K562 (cell line): ENCODE results near the gene S100A9. TPM values are rescaled to one million over a fixed set of nuclear protein-coding genes. Genes with fewer than 3 reads are reported as not detected.

Experiments
- ATAC-seq: fragments of 200-7000 bp; cut with Tn5 transposase; 3 replicates; pipeline ENCODE4 v1.9.1; 2020; ENCODE audit warnings: moderate library complexity
- BruUV-seq: library from RNA; stranded (reverse); fragments of 400-500 nt; replicated peaks from 2 replicates; lab custom pipeline; 2021; lab: Mats Ljungman, UMichigan
- CTCF ChIA-PET: fragments of 300-600 bp; formaldehyde crosslinking; extraction: SDS; loops from one replicate; lab custom pipeline; 2021; ENCODE audit warnings: low intra/inter-chr PET ratio; lab: Yijun Ruan, JAX
- POLR2A ChIA-PET: fragments of 300-600, 350-650 bp; sonication (Branson Sonifier 250); formaldehyde crosslinking; extraction: SDS; loops from one replicate; lab custom pipeline; 2021; ENCODE audit warnings: antibody characterized with exemption, inconsistent platforms; lab: Yijun Ruan, JAX
- DNase-seq, 4 experiments: peaks; one replicate each; pipeline versions ENCODE4 v3.0.0 to v3.0.0-alpha.2; 2011 to 2018; ENCODE audit warnings: low spot score in 3 of 4, mixed read lengths in 3 of 4; ENCODE audit errors: extremely low read depth in 1 of 4
- FAIRE-seq: peaks from 2 replicates; lab custom pipeline; 2011; peaks lifted over from hg19 to GRCh38; lab: Jason Lieb, UNC
- H2AFZ ChIP-seq: 2 replicates; pipeline ENCODE4 v1.6.0; 2011; ENCODE audit warnings: low read depth, low read length, control low read depth, inconsistent platforms
- H3K27ac ChIP-seq: fragments of 200-600 bp; 3 replicates; pipeline ENCODE4 v1.8.0; 2011; ENCODE audit warnings: low read depth, mild to moderate bottlenecking, control low read depth, inconsistent platforms, low read length, moderate library complexity, mixed read lengths; ENCODE audit errors: extremely low read depth
- H3K27me3 ChIP-seq, 2 experiments: fragments of 300-600 bp in 1 of 2; 2 replicates in 1 of 2; 3 replicates in 1 of 2; pipeline versions ENCODE4 v1.6.0 to v1.8.0; 2011; ENCODE audit warnings: inconsistent platforms in 2 of 2, low read length in 2 of 2, mild to moderate bottlenecking in 1 of 2, mixed read lengths in 1 of 2, moderate library complexity in 1 of 2; ENCODE audit not compliant: control insufficient read depth in 2 of 2, insufficient read depth in 2 of 2
- H3K36me3 ChIP-seq: fragments of 300-600 bp; 3 replicates; pipeline ENCODE4 v1.8.0; 2011; ENCODE audit warnings: mild to moderate bottlenecking, low read length, inconsistent platforms; ENCODE audit not compliant: control insufficient read depth, insufficient read depth
- H3K4me1 ChIP-seq, 2 experiments: fragments of 200-600 bp in 1 of 2; replicated peaks in 1 of 2; 2 replicates in 1 of 2; 3 replicates in 1 of 2; pipeline versions ENCODE4 v1.5.1 to v1.8.0; 2011; ENCODE audit warnings: inconsistent platforms in 2 of 2, low read length in 2 of 2, mild to moderate bottlenecking in 1 of 2, mixed read lengths in 1 of 2, moderate library complexity in 1 of 2; ENCODE audit not compliant: control insufficient read depth in 2 of 2, insufficient read depth in 2 of 2
- H3K4me2 ChIP-seq: 2 replicates; pipeline ENCODE4 v1.6.1; 2011; ENCODE audit warnings: low read length, control low read depth, inconsistent platforms, mixed read lengths; ENCODE audit not compliant: insufficient read depth
- H3K4me3 ChIP-seq: fragments of 200-600 bp; sonication (generic), shearing (Covaris generic); 2 replicates; pipeline ENCODE4 v1.5.1; 2016; ENCODE audit warnings: control low read depth, inconsistent platforms
- H3K79me2 ChIP-seq: fragments of 200-600 bp; 3 replicates; pipeline ENCODE4 v1.8.0; 2011; ENCODE audit warnings: low read length, inconsistent platforms; ENCODE audit not compliant: control insufficient read depth, insufficient read depth
- H3K9ac ChIP-seq, 2 experiments: 2 replicates each; pipeline versions ENCODE4 v1.6.0 to v1.6.1; 2011; ENCODE audit warnings: low read depth in 2 of 2, low read length in 2 of 2, control low read depth in 1 of 2, inconsistent platforms in 1 of 2, mild to moderate bottlenecking in 1 of 2, mixed read lengths in 1 of 2; ENCODE audit not compliant: insufficient read depth in 1 of 2
- H3K9me1 ChIP-seq: one replicate; pipeline ENCODE4 v1.6.0; 2011; ENCODE audit warnings: inconsistent platforms, mild to moderate bottlenecking, low read length, moderate library complexity; ENCODE audit not compliant: control insufficient read depth, insufficient read depth
- H3K9me3 ChIP-seq: replicated peaks from 2 replicates; pipeline ENCODE4 v1.5.1; 2011; ENCODE audit warnings: low read depth, low read length, inconsistent platforms; ENCODE audit not compliant: control insufficient read depth, insufficient read depth
- H4K20me1 ChIP-seq: replicated peaks from 2 replicates; pipeline ENCODE4 v1.6.1; 2011; ENCODE audit warnings: low read length, inconsistent platforms, mixed read lengths; ENCODE audit not compliant: control insufficient read depth, insufficient read depth
- HDAC6 ChIP-seq: IDR thresholded peaks from 2 replicates; pipeline ENCODE4 v1.6.1; 2012; ENCODE audit warnings: low read depth, mild to moderate bottlenecking, control low read depth, inconsistent platforms, low read length, moderate library complexity
- MTF1 ChIP-seq: fragments of 250-450 bp; sonication (Bioruptor Pico); IDR thresholded peaks from 2 replicates; pipeline ENCODE4 v1.9.0; 2021; ENCODE audit warnings: moderate library complexity, mild to moderate bottlenecking, inconsistent platforms, borderline replicate concordance
- MYNN ChIP-seq, 2 experiments: sonication (generic); formaldehyde crosslinking in 1 of 2; IDR thresholded peaks; 2 replicates each; pipeline versions ENCODE4 v1.5.0 to v1.6.1; 2016 to 2020; ENCODE audit warnings: antibody characterized with exemption in 1 of 2, missing genetic modification reagents in 1 of 2
- NUFIP1 ChIP-seq: fragments of 450-650 bp; IDR thresholded peaks from 2 replicates; pipeline ENCODE4 v1.6.1; 2018; ENCODE audit not compliant: partially characterized antibody
- PCBP1 ChIP-seq: fragments of 200-400 bp; formaldehyde crosslinking; IDR thresholded peaks from 2 replicates; pipeline ENCODE4 v1.6.1; 2018; ENCODE audit warnings: mild to moderate bottlenecking, low read depth, low read length; ENCODE audit not compliant: poor library complexity, severe bottlenecking
- PTTG1 ChIP-seq: fragments of 450-650 bp; IDR thresholded peaks from 2 replicates; pipeline ENCODE4 v1.6.1; 2016; ENCODE audit warnings: low read depth, mild to moderate bottlenecking, missing genetic modification characterization, missing compliant biosample characterization
- STAT5A ChIP-seq: IDR thresholded peaks from 2 replicates; pipeline ENCODE4 v1.6.1; 2012; ENCODE audit warnings: low read length, inconsistent platforms, borderline replicate concordance
- ZNF12 ChIP-seq: sonication (generic); formaldehyde crosslinking; IDR thresholded peaks from 2 replicates; pipeline ENCODE4 v1.4.0; 2020; ENCODE audit warnings: mild to moderate bottlenecking, missing genetic modification reagents
- WGBS: fragments of 100-300 bp; shearing (Covaris generic); methylation state at CpG from one replicate; pipeline ENCODE4 v1.1.6; 2016; ENCODE audit warnings: low coverage, mixed read lengths; ENCODE audit not compliant: insufficient coverage; ENCODE audit errors: missing lambda C conversion rate; 5-methylcytosine and 5-hydroxymethylcytosine counted together
- in situ Hi-C: fragments of 300-500 bp; cut with MboI; formaldehyde crosslinking; loops from 4 replicates; pipeline ENCODE4 v1.15.0; 2018; ENCODE audit warnings: inconsistent platforms, mixed read lengths
- intact Hi-C: fragments of 100-400 bp; cut with micrococcal nuclease; formaldehyde crosslinking; loops from 2 replicates; pipeline ENCODE4 v1.14.2; 2022
- polyA plus RNA-seq, 8 experiments: library from polyadenylated mRNA; depleted of rRNA in 4 of 8; stranded (reverse) in 5 of 8; unstranded in 3 of 8; fragments of >200 nt; fragmentation: Nextera tagmentation in 2 of 8; fragmentation: Illumina TruSeq in 1 of 8; extraction: Ambion mirVana in 2 of 8; extraction: Trizol in 1 of 8; gene quantifications; 2 replicates each; pipeline versions ENCODE4 v1.2.1 to v1.2.3, GENCODE V29; 2011 to 2014; ENCODE audit warnings: inconsistent platforms in 1 of 8, missing spikeins in 1 of 8
- total RNA-seq, 7 experiments: library from RNA; depleted of rRNA in 6 of 7; stranded (reverse); fragments of >200 nt in 6 of 7; fragmentation: Illumina TruSeq in 2 of 7; extraction: Trizol in 2 of 7; gene quantifications; 2 replicates each; pipeline versions ENCODE4 v1.2.1 to v1.2.3, GENCODE V29; 2011 to 2021; ENCODE audit warnings: low replicate concordance in 1 of 7
- TF ChIP-seq, protein P1 (sequence below): fragments of 450-650 bp; IDR thresholded peaks from 2 replicates; pipeline ENCODE4 v1.6.1; 2018; ENCODE audit not compliant: partially characterized antibody
- TF ChIP-seq, protein P2 (sequence below): sonication (generic); formaldehyde crosslinking; IDR thresholded peaks from 2 replicates; pipeline ENCODE4 v1.4.0; 2020; ENCODE audit warnings: mild to moderate bottlenecking, missing genetic modification reagents
- TF ChIP-seq, protein P3 (sequence below): fragments of 450-650 bp; formaldehyde crosslinking; IDR thresholded peaks from 2 replicates; pipeline ENCODE4 v1.4.0; 2020; ENCODE audit warnings: mild to moderate bottlenecking, moderate library complexity

The S100A9 gene
- total and polyA plus RNA-seq, 9 of the 15 experiments (the other 6 are each of a cell fraction or from before 2014, with no cell fraction given), result 0.80 TPM; not detected in 8

DNA sequence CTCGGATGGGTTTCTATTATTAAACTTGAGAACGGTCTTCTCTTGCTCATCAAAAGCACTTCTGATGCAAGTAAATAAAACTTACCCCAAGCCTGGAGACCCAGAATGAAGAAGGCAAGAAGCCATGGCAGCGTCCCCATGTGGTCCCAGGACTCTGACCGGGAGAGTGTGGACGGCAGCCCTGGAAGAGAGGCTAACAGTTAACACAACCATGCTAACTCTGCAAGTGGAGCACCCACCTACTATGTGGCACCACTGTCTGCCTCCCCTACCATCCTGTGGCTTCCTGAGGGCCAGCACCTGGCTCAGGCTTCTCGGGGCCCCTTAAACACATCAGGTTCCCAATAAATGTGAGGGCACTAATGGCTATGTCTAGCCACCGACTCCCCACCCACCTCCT lies 47.1 kb upstream of the S100A9 start:
- no peak overlapping the region for H3K4me3 ChIP-seq
- H3K9me1 ChIP-seq, result no peaks in the 10 kb centered on the region
- no peaks in the 10 kb centered on the region for H3K9me3 ChIP-seq
- ATAC-seq (no peak), FAIRE-seq (no peak), DNase-seq (no peak)
- in situ Hi-C loops (no loop called here), intact Hi-C loops (no loop called here)
- H3K36me3 ChIP-seq, result no peaks in the 10 kb centered on the region
- H2AFZ ChIP-seq, result no peak overlapping the region
- H3K27ac ChIP-seq, result no peak overlapping the region
- 6% methylated on average over 7 of the region's 7 CpGs for WGBS
- BruUV-seq, result no TSS peak
- no peak overlapping the region for H3K9ac ChIP-seq
- peaks cover 0 to 4% of the 10 kb centered on the region in 2 experiments; a peak in 1 of 5 replicates for H3K4me1 ChIP-seq
- no peaks in the 10 kb centered on the region for H3K79me2 ChIP-seq
- ChIA-PET POLR2A (no interaction called here), CTCF (no interaction called here)
- H4K20me1 ChIP-seq, result no peaks in the 10 kb centered on the region
- H3K27me3 ChIP-seq, result peaks cover 12 to 33% of the 10 kb centered on the region in 2 experiments
- H3K4me2 ChIP-seq, result no peak overlapping the region
- no peak for TF ChIP-seq HDAC6
- no peak for TF ChIP-seq PTTG1
- TF ChIP-seq, protein P1, sequence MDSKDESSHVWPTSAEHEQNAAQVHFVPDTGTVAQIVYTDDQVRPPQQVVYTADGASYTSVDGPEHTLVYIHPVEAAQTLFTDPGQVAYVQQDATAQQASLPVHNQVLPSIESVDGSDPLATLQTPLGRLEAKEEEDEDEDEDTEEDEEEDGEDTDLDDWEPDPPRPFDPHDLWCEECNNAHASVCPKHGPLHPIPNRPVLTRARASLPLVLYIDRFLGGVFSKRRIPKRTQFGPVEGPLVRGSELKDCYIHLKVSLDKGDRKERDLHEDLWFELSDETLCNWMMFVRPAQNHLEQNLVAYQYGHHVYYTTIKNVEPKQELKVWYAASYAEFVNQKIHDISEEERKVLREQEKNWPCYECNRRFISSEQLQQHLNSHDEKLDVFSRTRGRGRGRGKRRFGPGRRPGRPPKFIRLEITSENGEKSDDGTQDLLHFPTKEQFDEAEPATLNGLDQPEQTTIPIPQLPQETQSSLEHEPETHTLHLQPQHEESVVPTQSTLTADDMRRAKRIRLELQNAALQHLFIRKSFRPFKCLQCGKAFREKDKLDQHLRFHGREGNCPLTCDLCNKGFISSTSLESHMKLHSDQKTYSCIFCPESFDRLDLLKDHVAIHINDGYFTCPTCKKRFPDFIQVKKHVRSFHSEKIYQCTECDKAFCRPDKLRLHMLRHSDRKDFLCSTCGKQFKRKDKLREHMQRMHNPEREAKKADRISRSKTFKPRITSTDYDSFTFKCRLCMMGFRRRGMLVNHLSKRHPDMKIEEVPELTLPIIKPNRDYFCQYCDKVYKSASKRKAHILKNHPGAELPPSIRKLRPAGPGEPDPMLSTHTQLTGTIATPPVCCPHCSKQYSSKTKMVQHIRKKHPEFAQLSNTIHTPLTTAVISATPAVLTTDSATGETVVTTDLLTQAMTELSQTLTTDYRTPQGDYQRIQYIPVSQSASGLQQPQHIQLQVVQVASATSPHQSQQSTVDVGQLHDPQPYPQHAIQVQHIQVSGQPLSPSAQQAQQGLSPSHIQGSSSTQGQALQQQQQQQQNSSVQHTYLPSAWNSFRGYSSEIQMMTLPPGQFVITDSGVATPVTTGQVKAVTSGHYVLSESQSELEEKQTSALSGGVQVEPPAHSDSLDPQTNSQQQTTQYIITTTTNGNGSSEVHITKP, result no peak
- TF ChIP-seq STAT5A, result no peak
- TF ChIP-seq ZNF12, result no peak
- TF ChIP-seq, protein P2, sequence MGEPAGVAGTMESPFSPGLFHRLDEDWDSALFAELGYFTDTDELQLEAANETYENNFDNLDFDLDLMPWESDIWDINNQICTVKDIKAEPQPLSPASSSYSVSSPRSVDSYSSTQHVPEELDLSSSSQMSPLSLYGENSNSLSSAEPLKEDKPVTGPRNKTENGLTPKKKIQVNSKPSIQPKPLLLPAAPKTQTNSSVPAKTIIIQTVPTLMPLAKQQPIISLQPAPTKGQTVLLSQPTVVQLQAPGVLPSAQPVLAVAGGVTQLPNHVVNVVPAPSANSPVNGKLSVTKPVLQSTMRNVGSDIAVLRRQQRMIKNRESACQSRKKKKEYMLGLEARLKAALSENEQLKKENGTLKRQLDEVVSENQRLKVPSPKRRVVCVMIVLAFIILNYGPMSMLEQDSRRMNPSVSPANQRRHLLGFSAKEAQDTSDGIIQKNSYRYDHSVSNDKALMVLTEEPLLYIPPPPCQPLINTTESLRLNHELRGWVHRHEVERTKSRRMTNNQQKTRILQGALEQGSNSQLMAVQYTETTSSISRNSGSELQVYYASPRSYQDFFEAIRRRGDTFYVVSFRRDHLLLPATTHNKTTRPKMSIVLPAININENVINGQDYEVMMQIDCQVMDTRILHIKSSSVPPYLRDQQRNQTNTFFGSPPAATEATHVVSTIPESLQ (CRISPR knock-in tag), result no peak
- no peak for TF ChIP-seq PCBP1
- TF ChIP-seq, protein P3, sequence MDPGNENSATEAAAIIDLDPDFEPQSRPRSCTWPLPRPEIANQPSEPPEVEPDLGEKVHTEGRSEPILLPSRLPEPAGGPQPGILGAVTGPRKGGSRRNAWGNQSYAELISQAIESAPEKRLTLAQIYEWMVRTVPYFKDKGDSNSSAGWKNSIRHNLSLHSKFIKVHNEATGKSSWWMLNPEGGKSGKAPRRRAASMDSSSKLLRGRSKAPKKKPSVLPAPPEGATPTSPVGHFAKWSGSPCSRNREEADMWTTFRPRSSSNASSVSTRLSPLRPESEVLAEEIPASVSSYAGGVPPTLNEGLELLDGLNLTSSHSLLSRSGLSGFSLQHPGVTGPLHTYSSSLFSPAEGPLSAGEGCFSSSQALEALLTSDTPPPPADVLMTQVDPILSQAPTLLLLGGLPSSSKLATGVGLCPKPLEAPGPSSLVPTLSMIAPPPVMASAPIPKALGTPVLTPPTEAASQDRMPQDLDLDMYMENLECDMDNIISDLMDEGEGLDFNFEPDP (CRISPR knock-in tag), result no peak
- no peak for TF ChIP-seq NUFIP1
- TF ChIP-seq MTF1 (CRISPR knock-in tag), result no peak
- no peak for TF ChIP-seq MYNN (IDR thresholded peaks at IDR 0.05)
- no peak for TF ChIP-seq MYNN (CRISPR knock-in tag; IDR thresholded peaks at IDR 0.05)
